CD4-positive, alpha-beta T cell treated with Interleukin-1 beta for 1 hour (primary cell): ENCODE results near the gene TGIF2.
"Not testable (repeated sequence)": the region's sequence is repeated elsewhere in the genome, so short reads cannot be mapped to it uniquely, and the experiment has no call there.

Experiments
- DNase-seq, 2 donors: peaks; one replicate each; pipeline ENCODE4 v3.0.0-alpha.2; 2020 to 2022

TGIF2 gene

DNA sequence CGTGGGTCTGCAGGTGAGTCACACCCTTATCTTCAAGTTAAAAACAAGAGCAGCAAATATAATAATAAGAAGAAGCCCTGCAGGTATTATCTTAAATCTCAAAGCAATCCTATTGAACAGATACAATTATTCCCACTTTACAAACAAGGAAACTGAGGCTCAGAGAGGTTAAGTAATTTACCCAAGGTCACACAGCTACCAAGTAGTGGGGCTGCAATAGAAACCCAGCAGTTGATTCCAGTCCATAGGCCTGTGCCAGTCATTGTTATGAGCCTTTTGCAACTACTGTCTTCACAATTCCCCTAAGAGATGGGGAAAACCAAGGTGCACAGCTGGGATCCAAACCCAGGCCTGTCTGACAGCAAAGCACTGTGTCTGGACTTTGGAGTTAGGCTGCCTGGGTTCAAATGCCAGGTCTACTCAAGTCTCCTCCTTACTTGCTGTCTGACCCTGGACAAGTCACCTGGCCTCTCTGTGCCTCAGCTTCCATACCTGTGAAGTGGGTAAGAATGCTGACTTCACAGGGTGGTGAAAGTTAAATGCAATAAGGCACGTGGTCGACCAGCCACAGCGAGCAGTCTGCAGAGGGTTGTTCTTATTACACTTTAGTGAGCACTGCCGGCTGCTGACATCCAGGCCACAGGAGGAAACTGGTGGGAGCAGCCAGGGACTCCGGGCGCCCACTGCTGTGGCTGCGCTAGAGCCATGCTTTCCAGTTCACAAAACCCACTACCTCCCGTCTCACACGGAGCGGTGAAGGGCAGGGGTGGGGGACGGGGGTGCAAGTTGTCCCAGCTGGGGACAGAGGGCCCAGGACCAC is 26.0 kb upstream of the TGIF2 start:
- no peak for DNase-seq

DNA sequence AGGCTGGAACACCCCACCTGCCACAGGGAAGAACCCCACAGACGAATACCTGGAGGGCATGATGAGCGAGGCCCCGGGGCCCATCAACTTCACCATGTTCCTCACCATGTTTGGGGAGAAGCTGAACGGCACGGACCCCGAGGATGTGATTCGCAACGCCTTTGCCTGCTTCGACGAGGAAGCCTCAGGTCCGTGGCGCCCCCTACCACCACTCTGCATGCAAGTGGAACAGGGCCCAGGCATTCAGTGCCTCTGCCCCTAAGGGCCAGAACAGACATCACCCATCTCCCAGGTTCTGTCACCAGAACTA is 25.4 kb upstream of the TGIF2 start:
- DNase-seq = no peak

DNA sequence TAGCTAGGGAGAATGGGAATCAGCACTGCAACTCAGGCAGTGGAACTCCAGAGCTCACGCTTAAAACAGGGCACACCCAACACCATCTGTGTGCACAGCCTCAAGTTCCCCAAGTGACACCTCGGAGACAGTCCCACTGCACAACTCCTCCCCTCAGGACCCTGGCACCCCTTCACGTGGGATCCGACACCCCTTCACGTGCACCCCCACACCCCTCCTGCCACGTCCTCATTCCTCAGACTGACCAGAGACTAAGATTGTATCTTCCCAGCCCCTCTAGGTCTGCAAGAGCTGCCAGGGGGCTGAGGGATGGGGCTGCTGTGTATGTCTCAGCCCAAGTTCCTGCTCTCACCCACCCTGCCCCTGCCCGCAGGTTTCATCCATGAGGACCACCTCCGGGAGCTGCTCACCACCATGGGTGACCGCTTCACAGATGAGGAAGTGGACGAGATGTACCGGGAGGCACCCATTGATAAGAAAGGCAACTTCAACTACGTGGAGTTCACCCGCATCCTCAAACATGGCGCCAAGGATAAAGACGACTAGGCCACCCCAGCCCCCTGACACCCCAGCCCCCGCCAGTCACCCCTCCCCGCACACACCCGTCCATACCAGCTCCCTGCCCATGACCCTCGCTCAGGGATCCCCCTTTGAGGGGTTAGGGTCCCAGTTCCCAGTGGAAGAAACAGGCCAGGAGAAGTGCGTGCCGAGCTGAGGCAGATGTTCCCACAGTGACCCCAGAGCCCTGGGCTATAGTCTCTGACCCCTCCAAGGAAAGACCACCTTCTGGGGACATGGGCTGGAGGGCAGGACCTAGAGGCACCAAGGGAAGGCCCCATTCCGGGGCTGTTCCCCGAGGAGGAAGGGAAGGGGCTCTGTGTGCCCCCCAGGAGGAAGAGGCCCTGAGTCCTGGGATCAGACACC is 24.4 kb upstream of the TGIF2 start:
- DNase-seq = no peak

GRCh38 chr20:36549628-36549941 is 23.8 kb upstream of the TGIF2 start:
- DNase-seq = no peak

DNA sequence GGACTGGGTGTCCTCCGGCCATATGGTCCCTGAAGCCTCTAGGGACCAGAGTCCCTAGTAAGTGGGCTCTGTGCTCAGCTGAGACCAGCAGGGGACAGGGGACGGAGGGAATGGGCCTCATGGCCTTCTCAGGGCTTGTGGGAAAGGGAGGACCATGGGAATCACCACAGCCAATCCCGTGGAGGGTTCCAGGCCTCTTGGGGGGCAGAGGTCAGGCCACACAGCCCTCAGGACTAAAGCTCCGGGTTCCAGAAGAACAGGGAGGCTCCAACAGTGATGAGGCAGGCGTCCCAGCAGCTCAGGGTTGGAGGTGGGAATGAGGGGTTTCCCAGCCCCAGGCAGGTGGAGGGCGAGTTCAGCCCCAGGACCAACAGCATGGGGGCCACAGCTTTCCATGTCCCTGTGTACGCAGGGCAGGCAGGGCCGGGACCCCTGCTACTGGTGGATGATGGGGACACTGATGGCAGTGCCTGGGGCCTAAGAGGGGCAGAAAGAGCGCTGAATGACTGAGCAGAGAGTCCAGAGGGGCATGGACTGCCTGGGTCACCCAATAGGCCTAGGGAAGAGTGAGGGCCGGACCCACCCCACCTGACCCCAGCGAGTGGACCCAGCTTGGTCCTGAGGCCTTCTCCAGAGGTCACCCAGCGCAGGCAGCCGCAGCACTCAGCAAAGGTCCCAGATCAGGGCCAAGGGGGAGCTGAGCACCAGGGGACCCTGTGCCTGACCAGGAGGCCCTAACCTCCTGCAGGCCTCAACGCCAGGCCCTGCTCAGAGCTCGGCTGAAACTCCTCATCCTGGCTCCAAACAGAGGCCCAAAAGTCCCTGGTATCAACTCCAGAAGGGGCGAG is 23.2 kb upstream of the TGIF2 start:
- DNase-seq = no peak

DNA sequence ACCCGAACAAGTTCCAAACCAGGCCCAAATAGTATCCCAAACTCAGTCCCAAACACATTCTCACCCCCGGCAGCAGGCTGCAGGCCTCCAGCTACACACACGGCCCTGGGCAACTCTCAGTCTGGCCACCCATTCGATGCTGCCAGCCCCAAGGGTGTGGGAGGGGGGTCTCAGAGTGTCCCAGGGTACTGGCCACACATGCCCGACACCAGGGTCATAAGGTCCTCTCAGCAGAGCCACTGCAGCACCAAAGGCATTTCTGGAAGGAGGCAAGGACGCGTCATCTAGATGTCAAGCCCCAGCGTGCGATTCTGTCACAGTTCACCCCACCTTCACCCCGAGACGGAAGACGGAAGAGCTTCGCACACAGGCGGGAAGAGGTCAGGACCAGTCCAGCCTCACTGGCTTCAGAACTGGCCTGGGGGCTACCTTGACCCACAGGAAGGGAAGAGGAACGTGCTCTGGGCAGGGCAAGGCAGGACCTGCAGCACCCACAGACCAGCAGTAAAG is 22.6 kb upstream of the TGIF2 start:
- DNase-seq = no peak

DNA sequence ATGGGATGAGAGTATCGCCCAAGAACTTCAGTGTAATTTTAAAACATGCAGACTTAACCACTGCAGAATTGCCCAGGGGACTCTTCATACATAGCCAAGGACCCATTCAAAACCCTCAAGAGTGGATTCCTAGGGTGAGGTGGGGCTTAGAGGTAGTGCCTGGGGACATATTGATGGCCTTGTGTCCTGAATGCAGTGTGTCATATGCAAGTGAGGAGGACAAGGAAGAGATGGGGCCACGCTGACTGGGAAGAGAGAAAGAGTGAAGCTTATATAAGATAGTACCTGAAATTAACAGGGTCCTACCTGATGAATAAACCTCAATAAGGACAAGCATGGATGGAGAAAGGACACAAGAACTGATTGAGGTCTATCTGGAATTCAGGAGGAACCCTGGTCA is 18.1 kb upstream of the TGIF2 start:
- no peak for DNase-seq

- DNase-seq = no peak
Measured at GRCh38 chr20:36562724-36563123, 10.7 kb upstream of the TGIF2 start.

DNA sequence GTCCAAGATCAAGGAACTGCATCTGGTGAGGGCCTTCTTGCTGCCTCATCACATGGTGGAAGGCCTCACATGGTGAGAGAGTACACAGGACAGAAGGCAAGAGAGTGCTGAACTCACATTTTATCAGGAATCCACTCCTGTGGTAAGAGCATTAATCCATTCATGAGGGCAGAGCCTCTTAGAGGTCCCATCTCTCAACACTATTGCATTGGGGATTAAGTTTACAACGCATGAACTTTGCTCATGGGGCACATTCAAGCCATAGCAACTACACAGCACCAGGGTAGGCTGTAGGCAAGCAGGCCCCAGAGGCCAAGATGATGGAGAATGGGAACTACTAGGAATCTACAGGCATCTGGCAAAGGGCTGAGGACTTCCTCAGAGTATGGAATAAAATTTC is 10.0 kb upstream of the TGIF2 start:
- no peak for DNase-seq

- DNase-seq = not testable (repeated sequence)
Measured at GRCh38 chr20:36564078-36564725, 9.2 kb upstream of the TGIF2 start.

GRCh38 chr20:36564726-36565121 is 8.7 kb upstream of the TGIF2 start:
- DNase-seq = peak; percentile 40 to 41

DNA sequence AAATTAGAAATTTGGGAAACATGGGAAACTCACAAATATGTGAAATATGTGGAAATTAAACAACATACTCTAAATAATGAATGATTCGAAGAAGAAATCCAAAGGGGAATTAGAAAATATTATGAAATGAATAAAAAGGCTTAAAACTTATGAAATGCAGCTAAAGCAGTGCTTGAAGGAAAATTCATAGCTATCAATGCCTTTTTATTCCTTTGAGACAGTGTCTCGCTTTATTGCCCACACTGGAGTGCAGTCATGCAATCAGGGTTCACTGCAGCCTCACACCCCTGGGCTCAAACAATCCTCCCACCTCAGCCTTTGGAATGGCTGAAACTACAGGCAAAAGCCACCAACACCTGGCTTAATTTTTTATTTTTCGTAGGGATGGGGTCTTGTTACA is 7.9 kb upstream of the TGIF2 start:
- no peak for DNase-seq

GRCh38 chr20:36569847-36570429 is 3.5 kb upstream of the TGIF2 start:
- no peak for DNase-seq

- DNase-seq = no peak
Measured at GRCh38 chr20:36571564-36572504, 1.6 kb upstream of the TGIF2 start.

DNA sequence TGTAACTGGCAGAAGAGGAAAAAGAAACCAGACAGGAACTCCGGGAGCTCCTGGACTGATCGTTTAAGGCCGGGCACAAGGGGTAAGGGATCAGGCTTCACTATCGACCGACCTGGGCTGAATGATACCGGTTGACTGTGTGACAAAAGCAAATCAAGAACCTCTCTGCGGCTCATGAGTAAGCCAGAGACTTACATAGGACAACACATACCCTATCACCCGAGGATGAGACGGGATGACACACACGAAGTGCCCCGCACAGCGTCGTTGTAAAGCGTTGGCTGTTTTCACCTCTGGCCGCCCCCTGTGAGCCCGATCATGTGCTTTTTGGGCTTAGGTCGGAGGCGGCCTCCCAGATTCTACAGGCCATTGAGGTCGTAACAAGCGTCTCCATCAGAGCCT is 695 bp upstream of the TGIF2 start:
- DNase-seq = peak; percentile 65 to 75

- DNase-seq = peak; percentile 48 to 60
Measured at GRCh38 chr20:36573798-36574365, 485 bp downstream of the TGIF2 start.

- DNase-seq = peak; percentile 58
Measured at GRCh38 chr20:36574366-36575135, 1.2 kb downstream of the TGIF2 start.

GRCh38 chr20:36576081-36576445 is 2.7 kb downstream of the TGIF2 start:
- DNase-seq = no peak

- DNase-seq = no peak
Measured at GRCh38 chr20:36578356-36579041, 5.1 kb downstream of the TGIF2 start.
